HG03097 (cell line): ENCODE data around the gene BLMH.

Experiments used
- ATAC-seq: cut with Tn5 transposase; IDR thresholded peaks from one replicate; pipeline ENCODE4 v1.9.1; 2021; ENCODE audit not compliant: unreplicated experiment, low FRiP score

Gene BLMH, protein sequence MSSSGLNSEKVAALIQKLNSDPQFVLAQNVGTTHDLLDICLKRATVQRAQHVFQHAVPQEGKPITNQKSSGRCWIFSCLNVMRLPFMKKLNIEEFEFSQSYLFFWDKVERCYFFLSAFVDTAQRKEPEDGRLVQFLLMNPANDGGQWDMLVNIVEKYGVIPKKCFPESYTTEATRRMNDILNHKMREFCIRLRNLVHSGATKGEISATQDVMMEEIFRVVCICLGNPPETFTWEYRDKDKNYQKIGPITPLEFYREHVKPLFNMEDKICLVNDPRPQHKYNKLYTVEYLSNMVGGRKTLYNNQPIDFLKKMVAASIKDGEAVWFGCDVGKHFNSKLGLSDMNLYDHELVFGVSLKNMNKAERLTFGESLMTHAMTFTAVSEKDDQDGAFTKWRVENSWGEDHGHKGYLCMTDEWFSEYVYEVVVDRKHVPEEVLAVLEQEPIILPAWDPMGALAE

DNA sequence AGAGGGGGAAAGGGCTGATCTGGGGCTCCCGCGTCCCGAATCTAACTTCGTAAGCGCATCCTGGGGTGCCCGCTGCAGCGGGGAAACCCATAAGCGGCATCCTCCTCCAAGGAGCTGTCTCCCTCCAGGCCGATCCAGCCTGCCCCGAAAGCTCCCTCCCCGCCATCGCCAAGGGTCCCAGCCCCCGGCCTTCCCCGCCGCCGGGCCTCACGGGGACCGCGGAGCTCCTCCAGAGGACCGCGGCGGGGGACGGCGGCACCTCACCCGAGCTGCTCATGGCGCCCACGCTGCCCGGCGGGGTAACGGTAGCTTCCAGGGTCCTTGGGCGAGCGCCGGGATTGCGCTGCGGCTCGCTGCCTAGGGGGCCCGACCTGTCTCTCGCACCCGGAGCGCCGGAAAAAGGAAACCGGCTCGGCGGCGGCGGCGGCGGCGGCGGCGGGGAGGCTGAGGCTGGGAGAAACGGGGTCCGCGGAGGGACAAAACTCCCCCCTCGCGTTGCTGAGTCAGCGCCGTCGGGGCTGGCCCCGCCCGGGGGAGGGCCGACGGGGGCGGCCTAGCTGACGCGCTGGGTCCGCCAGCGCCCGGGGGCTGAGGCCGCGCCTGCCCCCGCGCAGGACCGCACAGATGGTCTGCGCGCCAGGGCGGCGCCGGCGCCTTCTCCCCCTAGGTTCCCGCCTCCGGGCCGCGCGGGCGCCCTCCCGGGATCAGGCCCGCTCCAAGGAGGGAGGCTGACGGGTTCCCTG is at the start of gene BLMH:
Gene BLMH (minus strand): TSS at position 402 of the 743 bp plus-strand sequence. CDS start 125 bp downstream, at position 277.
- ATAC-seq = peak; percentile 64

- no peak for ATAC-seq
Observed at GRCh38 chr17:30340801-30341356, 49.1 kb upstream of the BLMH start.

- no peak for ATAC-seq
Observed at GRCh38 chr17:30339086-30339485, 47.3 kb upstream of the BLMH start.

GRCh38 chr17:30337393-30337999 is 45.8 kb upstream of the BLMH start:
- no peak for ATAC-seq

DNA sequence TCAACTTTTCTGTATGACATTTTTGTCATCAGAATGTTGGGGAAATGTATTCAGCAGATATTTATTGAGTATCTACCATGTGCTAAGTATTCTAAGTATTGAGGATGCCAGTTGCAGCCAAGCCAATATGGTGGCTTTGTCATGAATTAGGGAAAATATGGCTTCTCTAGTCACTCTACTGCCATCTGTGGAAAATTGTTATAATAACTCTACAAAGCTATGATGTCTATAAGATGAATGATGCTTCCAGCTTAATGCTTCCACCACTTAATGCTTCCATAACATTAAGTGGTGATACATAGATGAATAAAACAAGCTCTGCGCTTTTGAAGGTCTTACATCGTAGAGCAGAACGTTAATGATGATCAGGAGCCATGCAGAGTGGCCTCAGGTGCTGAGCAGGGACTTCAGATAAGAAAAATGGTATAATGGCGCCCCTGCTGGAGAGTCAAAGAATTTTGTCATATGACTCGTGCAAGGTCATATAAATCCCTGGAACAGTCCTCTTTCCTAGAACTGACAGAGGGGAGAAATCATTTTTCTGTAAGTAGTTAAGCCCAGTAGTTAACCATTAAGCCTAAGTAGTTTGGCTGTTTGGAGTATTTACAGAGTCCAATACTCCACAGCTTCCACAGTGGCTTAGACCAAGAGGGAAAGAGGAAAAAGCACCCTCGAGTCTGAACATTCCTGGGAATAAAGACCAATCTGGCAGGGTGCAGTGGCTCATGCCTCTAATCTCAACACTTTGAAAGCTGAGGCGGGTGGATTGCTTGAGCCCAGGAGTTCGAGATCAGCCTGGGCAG is 44.8 kb upstream of the BLMH start:
- ATAC-seq = no peak

DNA sequence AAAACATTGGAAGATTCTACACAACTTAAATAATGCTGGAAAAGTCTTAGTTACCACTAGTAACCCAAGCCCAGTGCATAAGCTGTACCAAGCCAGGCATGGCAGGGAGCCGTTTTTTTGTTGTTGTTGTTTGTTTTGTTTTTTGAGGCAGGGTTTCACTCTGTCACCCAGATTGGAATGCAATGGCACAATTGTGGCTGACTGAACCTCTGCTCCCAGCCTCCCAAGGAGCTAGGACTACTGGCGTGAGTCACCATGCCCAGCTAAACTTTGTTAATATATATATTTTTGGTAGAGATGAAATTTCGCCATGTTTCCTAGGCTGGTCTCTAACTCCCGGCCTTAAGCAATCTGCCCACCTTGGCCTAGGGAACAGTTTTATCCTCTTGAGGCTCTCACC is 42.7 kb upstream of the BLMH start:
- no peak for ATAC-seq

DNA sequence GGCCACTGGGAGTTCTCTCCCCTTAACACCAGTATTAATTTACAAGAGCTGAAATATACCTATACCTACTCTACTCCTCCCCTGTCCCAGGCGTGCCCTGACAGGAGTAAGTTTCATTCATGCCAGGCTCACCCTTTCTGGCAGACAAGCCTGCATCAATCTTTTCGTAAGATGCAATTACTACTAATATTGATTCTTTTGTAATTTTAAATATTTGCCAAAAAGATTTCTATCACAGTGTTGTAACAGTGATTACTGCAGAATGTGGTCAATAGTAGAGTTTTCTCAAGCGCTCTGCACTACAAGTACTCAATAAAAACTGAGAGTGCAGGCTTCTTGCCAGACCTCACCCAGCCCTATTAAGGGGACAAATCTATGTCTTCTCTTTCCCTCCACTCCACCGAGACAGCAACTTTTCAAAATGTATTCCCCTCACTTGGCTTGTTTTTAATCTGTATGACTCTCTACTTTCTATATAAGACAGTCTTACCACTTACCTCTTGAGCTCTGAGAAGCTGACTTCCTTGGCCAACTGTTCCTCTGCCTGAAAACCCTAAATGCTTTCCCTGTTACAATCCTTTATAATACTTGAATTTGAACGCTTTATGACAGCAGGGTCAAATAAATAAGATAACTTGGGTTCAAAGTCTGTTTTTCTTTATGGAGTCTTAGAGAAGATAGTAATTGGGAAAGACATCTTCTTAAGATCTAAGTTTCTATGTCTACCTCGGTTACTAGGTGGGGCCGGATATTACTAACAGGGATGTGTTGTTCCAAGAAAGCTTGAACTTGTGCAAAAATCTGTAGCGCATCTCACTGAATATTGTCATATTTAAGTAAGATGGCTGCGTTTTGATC is 42.0 kb upstream of the BLMH start, which contains the start of gene TMIGD1:
Gene TMIGD1 (minus strand): TSS at position 555 of the 858 bp plus-strand sequence. CDS start 1,924 bp downstream, outside the sequence.
- no peak for ATAC-seq

DNA sequence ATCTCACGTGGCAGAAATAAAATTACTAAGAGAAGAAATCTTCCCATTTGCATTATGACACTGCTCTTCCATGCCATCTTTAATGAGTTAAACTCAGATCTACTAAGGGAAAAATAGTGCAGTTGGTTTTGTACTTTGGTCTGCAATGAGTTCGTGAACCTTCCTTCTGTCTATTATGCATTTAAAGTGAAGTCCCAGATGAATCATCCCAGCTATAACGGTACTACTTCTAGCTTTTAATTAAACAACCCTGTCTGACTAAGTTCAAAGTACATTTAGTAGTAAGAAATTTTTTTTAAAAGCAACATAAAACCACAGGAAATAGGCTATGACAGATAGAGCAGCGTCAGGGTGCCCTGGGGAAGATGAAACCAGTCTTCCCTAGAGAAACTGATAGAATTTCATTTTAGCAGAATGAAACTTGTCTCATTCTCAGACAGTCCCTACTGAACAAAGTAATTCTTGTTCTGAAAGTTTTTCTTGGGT is 40.4 kb upstream of the BLMH start:
- ATAC-seq = peak; percentile 50

- no peak for ATAC-seq
Observed at GRCh38 chr17:30326809-30327208, 35.1 kb upstream of the BLMH start.

DNA sequence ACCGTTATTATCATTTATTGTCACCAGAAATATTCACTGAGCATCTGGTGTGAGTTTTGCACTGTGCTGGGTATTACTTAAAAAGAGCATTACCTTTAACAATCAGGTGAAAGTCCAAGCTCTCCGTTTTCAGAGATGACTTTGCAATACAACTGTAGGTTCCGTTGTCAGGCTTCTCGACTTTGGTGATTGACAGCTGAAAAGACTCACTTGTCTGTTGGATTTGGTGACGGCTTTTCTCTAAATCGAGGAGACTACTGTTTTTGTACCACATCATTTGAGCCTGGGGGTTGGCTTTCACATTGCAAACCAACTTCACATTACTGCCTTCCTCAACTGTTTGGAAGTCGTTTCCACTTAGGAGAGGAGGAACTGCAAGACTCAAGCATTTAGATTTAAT is 33.0 kb upstream of the BLMH start:
- ATAC-seq = no peak

DNA sequence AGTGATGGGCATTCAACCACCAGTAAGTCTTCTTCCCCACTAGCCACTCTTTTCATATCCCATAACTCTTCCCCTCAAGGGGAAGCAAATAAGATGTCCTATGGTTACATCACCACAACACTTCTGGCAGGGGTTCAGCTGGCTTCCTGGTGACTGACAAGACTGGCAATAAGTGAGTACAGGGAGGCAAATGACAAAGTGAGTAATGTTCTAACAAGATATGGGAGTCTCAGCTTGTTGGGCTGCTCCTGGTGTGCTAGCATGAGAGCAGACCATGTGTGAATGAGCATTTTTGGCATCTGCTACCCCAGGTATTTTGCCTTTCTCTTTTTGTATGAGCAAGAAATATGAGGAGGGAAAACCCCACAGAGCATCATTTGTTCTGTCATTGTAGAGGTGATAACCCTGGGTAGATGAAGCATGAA is 32.2 kb upstream of the BLMH start:
- no peak for ATAC-seq

GRCh38 chr17:30323262-30323894 is 31.6 kb upstream of the BLMH start:
- ATAC-seq = no peak

DNA sequence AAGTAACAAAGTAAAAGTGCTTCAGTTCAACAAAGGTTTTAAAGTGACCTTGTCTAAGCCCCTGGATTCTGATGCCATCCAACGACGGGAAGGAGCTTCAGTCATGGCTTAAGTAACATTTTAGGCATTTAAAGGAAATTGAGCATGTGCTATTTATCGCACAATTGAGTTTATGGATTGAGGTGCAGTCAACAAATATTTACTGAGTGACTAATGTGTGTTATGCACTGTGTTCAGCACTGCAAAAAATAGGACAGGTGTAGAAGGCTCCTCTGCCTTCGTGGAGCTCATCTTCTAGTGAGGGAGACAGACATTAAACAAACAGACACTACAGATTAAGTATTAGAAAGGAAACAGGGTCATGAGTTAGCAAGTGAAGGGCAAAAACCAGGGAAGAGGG is 29.6 kb upstream of the BLMH start:
- ATAC-seq = no peak

- ATAC-seq = no peak
Observed at GRCh38 chr17:30318155-30318554, 26.4 kb upstream of the BLMH start.

DNA sequence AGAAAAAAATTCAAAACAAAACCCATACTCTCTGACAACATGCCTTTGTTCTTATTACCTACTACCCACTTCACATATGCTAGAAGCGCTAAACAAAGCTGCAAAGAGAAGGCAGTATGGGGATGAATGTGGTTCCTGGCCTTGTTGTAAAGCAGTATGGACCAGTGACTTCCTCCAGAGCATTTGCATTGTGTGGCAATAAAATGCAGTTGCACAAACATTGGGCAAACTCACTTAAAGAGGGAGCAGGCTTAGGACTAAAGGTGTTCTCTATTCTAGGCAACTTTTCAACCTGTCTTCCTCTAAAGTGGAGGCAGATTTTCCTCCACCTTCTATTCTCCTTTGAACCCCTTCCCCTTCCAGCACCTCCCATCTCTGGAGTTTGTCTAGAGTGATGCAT is 25.0 kb upstream of the BLMH start:
- ATAC-seq = no peak

DNA sequence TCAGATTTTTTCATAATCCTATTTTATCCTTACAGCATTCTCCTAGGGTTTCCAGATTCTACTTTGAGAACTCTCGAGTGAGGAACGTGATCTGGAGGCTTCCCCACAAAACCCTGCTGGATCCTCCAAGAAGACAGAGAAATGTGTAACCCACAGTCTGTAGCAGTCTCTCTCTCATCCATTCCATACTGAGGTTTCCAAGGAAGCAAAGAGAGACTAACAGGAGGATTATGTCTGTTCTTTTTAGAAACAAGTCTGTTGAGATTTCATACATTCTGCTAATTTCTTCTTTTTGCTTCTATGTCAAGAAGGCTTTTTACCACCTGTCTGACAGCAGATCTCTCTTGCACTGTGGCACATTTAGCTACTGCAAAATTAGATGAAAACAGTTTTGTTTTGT is 23.4 kb upstream of the BLMH start:
- no peak for ATAC-seq

DNA sequence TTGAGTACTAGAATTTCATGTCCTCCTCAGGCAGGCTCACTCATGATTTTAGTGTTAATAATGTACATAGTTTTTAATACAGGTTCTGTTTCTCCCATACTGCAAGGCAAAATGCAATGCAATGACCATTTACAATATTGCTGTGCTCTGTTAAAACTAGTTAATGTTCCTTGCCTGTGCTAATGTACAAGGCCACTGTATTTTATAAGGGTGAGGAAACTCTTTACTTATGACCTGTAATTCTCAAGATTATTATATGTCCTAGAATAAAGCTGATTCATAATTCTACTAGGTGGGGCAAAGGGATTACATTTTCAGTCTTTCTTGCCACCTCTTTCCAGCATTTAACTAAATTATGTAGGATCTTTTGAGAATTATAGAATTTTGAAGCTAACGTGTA is 22.7 kb upstream of the BLMH start:
- ATAC-seq = no peak

- ATAC-seq = no peak
Observed at GRCh38 chr17:30312226-30312625, 20.5 kb upstream of the BLMH start.

GRCh38 chr17:30310562-30310961 is 18.8 kb upstream of the BLMH start:
- ATAC-seq = no peak
